NCI-H345 (cell line): ENCODE results near the gene PRAMEF33.
"Not testable (repeated sequence)": the region's sequence is repeated elsewhere in the genome, so short reads cannot be mapped to it uniquely, and the experiment has no call there.

Experiments used
- DNase-seq: peaks from one replicate; lab custom pipeline; 2025; lab: John Stamatoyannopoulos, UW

PRAMEF33 gene, protein sequence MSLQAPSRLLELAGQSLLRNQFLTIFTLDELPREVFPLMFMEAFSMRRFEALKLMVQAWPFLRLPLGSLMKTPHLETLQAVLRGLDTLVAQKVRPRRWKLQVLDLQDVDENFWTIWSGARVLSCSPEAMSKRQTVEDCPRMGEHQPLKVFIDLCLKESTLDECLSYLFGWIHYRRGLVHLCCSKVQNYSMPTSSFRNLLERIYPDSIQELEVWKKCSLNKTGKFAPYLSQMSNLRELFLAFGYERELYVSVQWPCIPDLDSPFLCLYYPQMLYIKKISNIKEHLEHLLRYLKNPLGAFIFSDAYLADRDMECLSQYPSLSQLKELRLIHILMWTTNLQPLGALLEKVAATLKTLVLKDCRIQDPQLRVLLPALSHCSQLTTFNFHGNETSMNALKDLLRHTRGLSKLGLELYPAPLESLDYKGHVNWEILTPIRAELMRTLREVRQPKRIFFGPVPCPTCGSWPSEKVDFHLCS

DNA sequence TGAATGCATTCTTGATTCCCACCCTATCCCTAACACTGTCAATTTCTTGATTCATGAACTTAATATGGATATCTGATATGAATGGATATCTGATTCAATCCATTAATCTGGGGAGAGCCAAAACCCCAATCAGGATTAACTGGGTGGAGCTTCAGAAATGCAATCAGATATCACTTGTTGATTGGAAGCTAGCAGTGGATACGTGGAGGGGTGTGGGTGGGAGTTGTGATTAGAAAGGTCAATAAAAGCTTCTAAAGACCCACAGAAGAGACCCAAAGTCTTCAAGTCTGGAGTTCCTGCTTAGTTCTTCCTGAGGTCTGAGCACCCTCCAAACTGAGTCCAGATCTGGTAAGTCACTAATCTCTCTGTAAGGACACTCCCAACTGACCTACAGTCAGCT lies at the start of gene PRAMEF33:
TSS of gene PRAMEF33 (plus strand) at position 301 of the 400 bp plus-strand sequence. CDS start 2,416 bp downstream, outside the sequence.
- not testable (repeated sequence) for DNase-seq

- not testable (repeated sequence) for DNase-seq
These were observed 49.4 kb upstream of the PRAMEF33 start, which contains the start of gene PRAMEF5 for GRCh38 chr1:13253898-13254297. Gene PRAMEF5, plus strand, starts transcription at chr1:13254198. Its CDS starts 5,071 bp downstream, at chr1:13259269.

DNA sequence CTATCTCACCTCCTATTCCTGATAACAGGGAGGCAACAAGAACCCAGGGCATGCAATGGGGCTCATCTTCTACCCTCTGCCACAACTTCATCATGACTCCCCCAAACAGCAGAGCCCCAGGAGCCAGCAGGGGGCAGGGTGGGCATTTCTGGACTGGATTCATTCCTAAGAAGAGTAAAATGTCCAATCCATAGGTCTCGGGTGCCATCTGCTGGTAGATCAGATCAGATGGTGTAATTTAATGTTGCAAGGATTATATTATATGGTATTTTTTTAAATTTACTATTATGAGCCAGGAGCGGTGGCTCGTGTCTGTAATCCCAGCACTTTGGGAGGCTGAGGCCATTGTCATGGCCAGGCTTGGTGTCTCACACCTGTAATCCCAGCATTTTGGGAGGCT lies 38.2 kb upstream of the PRAMEF33 start:
- not testable (repeated sequence) for DNase-seq

DNA sequence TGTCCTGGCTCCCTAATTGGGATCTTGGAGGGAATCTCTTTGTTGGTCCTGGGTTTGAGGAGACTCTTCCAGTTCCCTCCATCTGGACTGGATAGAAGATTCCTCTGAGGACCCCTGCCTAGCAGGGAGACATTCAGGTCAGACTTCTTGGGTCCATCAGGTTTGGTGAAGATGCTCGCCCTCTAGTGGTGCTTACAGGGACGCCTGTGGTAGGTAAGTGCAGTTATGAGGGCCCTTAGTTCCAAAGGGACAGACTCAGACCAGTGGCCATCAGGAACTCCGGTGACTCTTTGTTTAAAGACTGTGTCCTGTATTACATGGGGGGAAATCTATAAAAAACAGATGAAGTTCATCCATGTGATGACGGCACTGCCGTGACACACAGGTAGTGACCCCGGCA lies 26.3 kb upstream of the PRAMEF33 start:
- not testable (repeated sequence) for DNase-seq

DNA sequence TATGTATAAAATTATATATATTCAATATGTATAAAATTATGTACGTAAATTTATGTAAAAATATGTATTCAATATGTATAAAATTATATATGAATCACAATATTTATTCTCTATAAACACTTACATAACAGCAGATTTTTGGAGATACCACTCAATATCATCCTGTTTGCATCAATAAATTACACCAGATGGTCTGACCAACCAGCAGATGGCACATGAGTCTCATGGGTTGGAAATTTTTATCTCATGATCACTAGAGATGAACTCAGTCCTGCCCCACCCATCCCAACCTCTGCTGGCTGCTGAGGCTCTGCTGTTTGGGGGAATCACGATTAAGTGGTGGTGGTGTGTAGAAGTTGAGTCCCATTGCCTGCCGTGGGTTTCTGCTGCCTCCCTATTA lies 23.7 kb upstream of the PRAMEF33 start:
- DNase-seq, result not testable (repeated sequence)

DNA sequence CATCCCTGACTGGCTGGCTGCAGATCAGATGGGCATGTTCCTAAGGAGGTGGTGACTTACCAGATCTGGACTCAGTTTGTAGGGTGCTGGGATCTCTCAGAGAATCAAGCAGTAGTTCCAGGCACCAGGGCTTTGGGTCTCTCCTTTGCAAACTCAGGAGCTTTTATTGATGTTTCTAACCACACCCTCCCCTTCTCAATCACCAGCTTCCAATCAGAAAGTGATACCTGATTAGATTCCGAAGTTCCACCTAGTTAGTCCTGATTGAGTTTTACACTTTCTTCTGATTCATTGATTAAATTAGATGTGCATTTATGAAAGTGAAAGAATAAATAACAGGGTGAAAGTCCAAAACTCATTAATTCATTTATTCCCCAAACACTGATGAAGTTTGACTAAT lies 18.3 kb upstream of the PRAMEF33 start, which contains the start of gene PRAMEF8:
TSS of gene PRAMEF8 (minus strand) at position 101 of the 400 bp plus-strand sequence. CDS start 1,046 bp downstream, outside the sequence.
- DNase-seq, result not testable (repeated sequence)

- DNase-seq, result not testable (repeated sequence)
These were observed 14.3 kb upstream of the PRAMEF33 start for GRCh38 chr1:13289030-13289429.

- not testable (repeated sequence) for DNase-seq
These were observed 6.0 kb upstream of the PRAMEF33 start for GRCh38 chr1:13297216-13297931.

- not testable (repeated sequence) for DNase-seq
These were observed 4.6 kb upstream of the PRAMEF33 start for GRCh38 chr1:13298699-13299098.

GRCh38 chr1:13302197-13302596 lies 1.1 kb upstream of the PRAMEF33 start:
- not testable (repeated sequence) for DNase-seq

- not testable (repeated sequence) for DNase-seq
These were observed 11.9 kb downstream of the PRAMEF33 start, which contains the start of gene PRAMEF15 for GRCh38 chr1:13315281-13315680. Gene PRAMEF15, plus strand, starts transcription at chr1:13315581. Its CDS starts 2,827 bp downstream, at chr1:13318408.

DNA sequence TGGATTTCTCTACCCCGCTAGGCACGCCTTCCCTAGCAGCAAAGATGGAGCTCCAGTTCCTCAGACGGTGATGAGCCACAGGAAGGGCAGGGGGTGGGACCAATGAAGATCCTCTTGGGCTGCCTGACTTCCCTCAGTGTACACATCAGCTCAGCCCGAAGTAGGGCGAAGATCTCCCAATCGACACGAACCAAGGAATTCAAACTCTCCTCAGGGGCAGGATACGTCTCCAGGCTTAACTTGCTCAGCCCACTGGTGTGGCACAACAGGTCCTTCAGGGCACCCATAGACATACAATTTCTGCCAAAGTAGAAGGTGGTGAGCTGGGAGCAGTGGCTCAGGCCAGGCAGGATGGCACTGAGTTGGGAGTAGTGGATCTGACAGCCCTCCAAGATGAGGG lies 39.2 kb downstream of the PRAMEF33 start:
- DNase-seq, result not testable (repeated sequence)

GRCh38 chr1:13347034-13347433 lies 43.7 kb downstream of the PRAMEF33 start, which contains the start of gene PRAMEF14:
Gene PRAMEF14, minus strand, starts transcription at chr1:13347134. Its CDS starts 1,820 bp downstream, at chr1:13345314.
- not testable (repeated sequence) for DNase-seq

- DNase-seq, result not testable (repeated sequence)
These were observed 50.1 kb downstream of the PRAMEF33 start for GRCh38 chr1:13353476-13353875.

- not testable (repeated sequence) for DNase-seq
These were observed 51.1 kb downstream of the PRAMEF33 start for GRCh38 chr1:13354475-13354874.

DNA sequence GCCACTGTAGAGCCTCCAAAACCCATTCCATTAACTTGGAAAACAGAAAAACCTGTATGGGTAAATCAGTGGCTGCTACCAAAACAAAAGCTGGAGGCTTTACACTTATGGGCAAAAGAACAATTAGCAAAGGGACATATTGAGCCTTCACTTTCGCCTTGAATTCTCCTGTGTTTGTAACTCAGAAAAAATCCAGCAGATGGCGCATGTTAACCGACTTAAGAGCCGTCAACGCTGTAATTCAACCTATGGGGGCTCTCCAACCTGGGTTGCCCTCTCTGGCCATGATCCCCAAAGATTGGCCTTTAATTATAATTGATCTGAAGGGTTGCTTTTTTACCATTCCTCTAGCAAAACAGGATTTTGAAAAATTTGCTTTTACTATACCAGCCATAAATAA lies 53.4 kb downstream of the PRAMEF33 start:
- peak; percentile 49 for DNase-seq
